Large intestine (tissue), 3 donors: ENCODE data around the gene TACC2. TPM values are rescaled to one million over a fixed set of nuclear protein-coding genes. Genes with fewer than 3 reads are reported as not detected.
"Not testable (repeated sequence)": the region's sequence is repeated elsewhere in the genome, so short reads cannot be mapped to it uniquely, and the experiment has no call there.

Experiments
- DNase-seq, 2 donors: peaks; one replicate each; pipeline versions ENCODE4 v3.0.0 to v3.0.0-alpha.2; 2013
- H3K27ac ChIP-seq: one replicate; pipeline ENCODE4 v1.5.1; 2013; ENCODE audit warnings: low read length
- H3K27me3 ChIP-seq: 2 replicates; pipeline ENCODE4 v1.6.1; 2013; ENCODE audit warnings: low read length; ENCODE audit not compliant: control insufficient read depth, insufficient read depth
- H3K36me3 ChIP-seq: 2 replicates; pipeline ENCODE4 v1.6.1; 2013; ENCODE audit warnings: low read length; ENCODE audit not compliant: control insufficient read depth, insufficient read depth
- H3K4me1 ChIP-seq: one replicate; pipeline ENCODE4 v1.6.1; 2013; ENCODE audit warnings: low read length; ENCODE audit not compliant: control insufficient read depth, insufficient read depth
- H3K4me3 ChIP-seq: one replicate; pipeline ENCODE4 v1.5.1; 2013; ENCODE audit warnings: low read length
- H3K9me3 ChIP-seq: one replicate; pipeline ENCODE4 v1.6.1; 2013; ENCODE audit warnings: mild to moderate bottlenecking, low read depth, low read length, moderate library complexity; ENCODE audit not compliant: control insufficient read depth
- WGBS: methylation state at CpG from one replicate; pipeline ENCODE4 v1.1.5; 2013; ENCODE audit warnings: low lambda C conversion rate; ENCODE audit not compliant: insufficient coverage; 5-methylcytosine and 5-hydroxymethylcytosine counted together
- polyA plus RNA-seq: library from polyadenylated mRNA; unstranded; fragments of 120-200 nt; gene quantifications from one replicate; pipeline ENCODE4 v1.2.1, GENCODE V29; 2013

The TACC2 gene
- polyA plus RNA-seq, 1 donor = 85.5 TPM

DNA sequence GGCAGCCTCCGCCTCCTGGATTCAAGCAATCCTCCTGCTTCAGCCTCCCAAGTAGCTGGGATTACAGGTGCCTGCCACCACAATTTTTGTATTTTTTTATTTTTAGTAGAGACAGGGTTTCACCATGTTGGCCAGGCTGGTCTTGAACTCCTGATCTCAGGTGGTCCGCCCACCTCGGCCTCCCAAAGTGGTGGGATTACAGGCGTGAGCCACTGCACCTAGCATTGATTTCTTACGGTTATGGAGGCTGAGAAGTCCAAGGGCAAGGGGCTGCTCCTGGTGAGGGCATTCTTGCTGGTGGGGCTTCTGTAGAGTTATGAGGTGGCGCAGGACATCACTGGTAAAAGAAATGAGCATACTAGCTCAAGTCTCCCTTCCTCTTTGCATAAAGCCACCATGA, 86.9 kb downstream of the TACC2 start:
- H3K36me3 ChIP-seq, DNase-seq, H3K27ac ChIP-seq, H3K4me1 ChIP-seq, H3K27me3 ChIP-seq, H3K9me3 ChIP-seq, H3K4me3 ChIP-seq: not testable (repeated sequence)
- WGBS = no CpG with 5 or more reads among the region's 6 CpGs

DNA sequence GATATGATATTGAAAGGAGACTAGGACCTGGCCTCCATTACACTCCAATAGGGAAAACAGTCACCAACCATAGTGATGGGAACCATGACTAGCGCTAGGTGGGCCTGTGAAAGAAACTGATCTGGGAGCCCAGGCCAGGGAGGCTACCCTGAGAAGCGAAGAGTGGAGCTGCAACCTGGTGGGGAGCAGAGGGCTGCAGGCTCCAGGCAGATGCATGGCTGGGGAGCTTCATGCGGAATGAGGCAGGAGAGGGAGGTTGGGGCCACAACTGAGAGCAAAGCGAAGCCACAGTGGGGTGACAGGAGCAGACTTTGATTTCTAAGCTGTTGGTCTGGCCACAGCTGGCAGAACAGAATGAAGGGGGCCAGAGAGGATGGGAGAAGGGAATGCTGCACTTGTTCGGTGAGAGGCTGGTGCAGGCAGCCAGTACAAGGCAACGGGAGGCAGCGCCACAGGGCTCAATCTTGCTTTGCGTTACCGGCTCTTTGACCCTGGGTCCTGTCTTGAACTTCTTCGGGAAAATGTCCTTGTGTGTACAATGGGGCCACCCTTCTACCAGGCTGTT, 88.4 kb downstream of the TACC2 start:
- Histone ChIP-seq H3K4me3 (no peak overlapping the region), H3K4me1 (no peaks in the 10 kb centered on the region), H3K9me3 (no peaks in the 10 kb centered on the region), H3K36me3 (peaks cover 2% of the 10 kb centered on the region), H3K27me3 (no peaks in the 10 kb centered on the region), H3K27ac (no peak overlapping the region)
- no CpG with 5 or more reads among the region's 10 CpGs for WGBS
- no peak for DNase-seq

DNA sequence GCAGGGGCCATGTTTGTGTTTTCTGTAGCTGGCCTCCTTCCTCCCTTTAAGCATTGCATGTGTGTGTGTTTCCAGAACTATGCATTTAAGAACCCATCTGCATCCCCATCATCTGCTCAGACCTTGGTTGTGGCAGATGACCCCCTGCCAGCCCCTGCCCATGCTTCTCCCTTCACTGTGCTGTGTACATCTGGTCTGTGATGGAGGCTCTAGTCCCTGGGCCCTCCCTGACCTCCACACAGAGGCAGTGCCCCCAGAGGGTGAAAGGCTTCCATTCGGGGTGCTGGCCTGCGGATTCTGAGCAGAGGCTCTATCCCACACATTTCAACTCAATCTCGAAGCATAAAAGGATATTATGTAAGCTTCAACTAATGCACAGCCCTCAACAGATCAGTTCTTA, 89.4 kb downstream of the TACC2 start:
- no peak overlapping the region for H3K27ac ChIP-seq
- no CpG with 5 or more reads among the region's 3 CpGs for WGBS

DNA sequence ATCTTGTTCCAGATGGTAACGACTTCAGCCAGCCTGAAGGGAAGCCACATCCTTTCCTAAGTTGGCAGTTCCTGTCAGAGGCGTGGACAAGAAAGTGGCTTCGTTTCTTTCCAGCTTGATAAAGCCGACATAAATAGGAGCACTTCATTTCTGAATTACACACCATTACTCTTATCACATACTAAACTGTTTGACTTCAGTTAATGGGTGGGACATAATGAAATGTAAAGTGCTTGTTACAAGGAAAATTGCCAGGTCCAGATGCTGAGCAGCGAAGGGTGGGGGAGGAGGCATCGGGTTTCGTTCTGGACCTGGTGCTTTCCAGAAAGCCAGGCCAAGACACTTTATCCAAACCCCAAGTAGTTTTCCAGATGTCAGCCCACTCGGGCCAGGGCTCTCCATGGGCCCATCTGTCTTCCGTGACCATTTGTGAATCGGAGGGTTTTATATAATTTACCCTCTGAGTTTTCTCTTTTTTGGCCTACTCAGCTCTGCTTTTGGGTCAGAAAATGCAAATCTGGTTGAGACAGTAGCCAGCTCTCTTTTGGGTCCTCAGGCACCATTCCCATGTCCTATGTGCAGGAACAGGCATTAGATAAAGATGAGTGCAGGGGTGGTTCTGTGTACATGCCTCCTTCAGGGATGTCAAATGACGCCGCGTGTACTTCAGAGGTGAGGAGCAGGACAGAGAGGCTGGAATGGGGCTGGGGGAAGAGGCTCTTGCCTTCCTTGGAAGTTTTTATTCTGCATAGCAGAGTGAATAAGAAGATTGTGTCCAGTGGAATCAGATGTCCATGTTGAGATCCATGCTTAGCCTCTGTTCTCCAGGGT, 90.2 kb downstream of the TACC2 start:
- WGBS = 34% methylated on average over 3 of the region's 13 CpGs
- H3K4me3 ChIP-seq = no peak overlapping the region
- no peak overlapping the region for H3K27ac ChIP-seq
- H3K4me1 ChIP-seq = no peaks in the 10 kb centered on the region
- H3K27me3 ChIP-seq = no peaks in the 10 kb centered on the region
- DNase-seq = peak in 1 of 2 donors; percentile 22
- H3K36me3 ChIP-seq = peaks cover 20% of the 10 kb centered on the region
- no peaks in the 10 kb centered on the region for H3K9me3 ChIP-seq

More for the DNA sequence above, 89.4 kb downstream of the TACC2 start:
- DNase-seq = no peak
- Histone ChIP-seq H3K27me3 (no peaks in the 10 kb centered on the region), H3K9me3 (no peaks in the 10 kb centered on the region), H3K4me3 (no peak overlapping the region), H3K36me3 (peaks cover 11% of the 10 kb centered on the region), H3K4me1 (no peaks in the 10 kb centered on the region)

DNA sequence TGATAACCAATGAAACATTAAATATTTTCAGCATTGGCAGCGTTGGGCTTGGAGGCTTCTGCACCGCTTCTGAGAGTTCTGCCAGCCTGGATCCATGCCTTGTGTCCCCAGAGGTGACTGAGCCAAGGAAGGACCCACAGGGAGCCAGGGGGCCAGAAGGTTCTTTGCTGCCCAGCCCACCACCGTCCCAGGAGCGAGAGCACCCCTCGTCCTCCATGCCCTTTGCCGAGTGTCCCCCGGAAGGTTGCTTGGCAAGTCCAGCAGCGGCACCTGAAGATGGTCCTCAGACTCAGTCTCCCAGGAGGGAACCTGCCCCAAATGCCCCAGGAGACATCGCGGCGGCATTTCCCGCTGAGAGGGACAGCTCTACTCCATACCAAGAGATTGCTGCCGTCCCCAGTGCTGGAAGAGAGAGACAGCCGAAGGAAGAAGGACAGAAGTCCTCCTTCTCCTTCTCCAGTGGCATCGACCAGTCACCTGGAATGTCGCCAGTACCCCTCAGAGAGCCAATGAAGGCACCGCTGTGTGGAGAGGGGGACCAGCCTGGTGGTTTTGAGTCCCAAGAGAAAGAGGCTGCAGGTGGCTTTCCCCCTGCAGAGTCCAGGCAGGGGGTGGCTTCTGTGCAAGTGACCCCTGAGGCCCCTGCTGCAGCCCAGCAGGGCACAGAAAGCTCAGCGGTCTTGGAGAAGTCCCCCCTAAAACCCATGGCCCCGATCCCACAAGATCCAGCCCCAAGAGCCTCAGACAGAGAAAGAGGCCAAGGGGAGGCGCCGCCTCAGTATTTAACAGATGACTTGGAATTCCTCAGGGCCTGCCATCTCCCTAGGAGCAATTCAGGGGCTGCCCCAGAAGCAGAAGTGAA, 93.9 kb downstream of the TACC2 start:
- no peak overlapping the region for H3K27ac ChIP-seq
- no peaks in the 10 kb centered on the region for H3K9me3 ChIP-seq
- H3K36me3 ChIP-seq = peaks cover 48% of the 10 kb centered on the region
- H3K27me3 ChIP-seq = no peaks in the 10 kb centered on the region
- WGBS = no CpG with 5 or more reads among the region's 21 CpGs
- H3K4me1 ChIP-seq = no peaks in the 10 kb centered on the region
- no peak for DNase-seq
- H3K4me3 ChIP-seq = no peak overlapping the region

DNA sequence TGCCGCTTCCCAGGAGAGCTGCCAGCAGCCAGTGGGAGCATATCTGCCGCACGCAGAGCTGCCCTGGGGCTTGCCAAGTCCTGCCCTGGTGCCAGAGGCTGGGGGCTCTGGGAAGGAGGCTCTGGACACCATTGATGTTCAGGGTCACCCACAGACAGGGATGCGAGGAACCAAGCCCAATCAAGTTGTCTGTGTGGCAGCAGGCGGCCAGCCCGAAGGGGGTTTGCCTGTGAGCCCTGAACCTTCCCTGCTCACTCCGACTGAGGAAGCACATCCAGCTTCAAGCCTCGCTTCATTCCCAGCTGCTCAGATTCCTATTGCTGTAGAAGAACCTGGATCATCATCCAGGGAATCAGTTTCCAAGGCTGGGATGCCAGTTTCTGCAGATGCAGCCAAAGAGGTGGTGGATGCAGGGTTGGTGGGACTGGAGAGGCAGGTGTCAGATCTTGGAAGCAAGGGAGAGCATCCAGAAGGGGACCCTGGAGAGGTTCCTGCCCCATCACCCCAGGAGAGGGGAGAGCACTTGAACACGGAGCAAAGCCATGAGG, 94.6 kb downstream of the TACC2 start:
- H3K36me3 ChIP-seq = peaks cover 54% of the 10 kb centered on the region
- no CpG with 5 or more reads among the region's 9 CpGs for WGBS
- no peaks in the 10 kb centered on the region for H3K27me3 ChIP-seq
- no peak overlapping the region for H3K27ac ChIP-seq
- no peaks in the 10 kb centered on the region for H3K4me1 ChIP-seq
- no peak for DNase-seq
- no peak overlapping the region for H3K4me3 ChIP-seq
- no peaks in the 10 kb centered on the region for H3K9me3 ChIP-seq

DNA sequence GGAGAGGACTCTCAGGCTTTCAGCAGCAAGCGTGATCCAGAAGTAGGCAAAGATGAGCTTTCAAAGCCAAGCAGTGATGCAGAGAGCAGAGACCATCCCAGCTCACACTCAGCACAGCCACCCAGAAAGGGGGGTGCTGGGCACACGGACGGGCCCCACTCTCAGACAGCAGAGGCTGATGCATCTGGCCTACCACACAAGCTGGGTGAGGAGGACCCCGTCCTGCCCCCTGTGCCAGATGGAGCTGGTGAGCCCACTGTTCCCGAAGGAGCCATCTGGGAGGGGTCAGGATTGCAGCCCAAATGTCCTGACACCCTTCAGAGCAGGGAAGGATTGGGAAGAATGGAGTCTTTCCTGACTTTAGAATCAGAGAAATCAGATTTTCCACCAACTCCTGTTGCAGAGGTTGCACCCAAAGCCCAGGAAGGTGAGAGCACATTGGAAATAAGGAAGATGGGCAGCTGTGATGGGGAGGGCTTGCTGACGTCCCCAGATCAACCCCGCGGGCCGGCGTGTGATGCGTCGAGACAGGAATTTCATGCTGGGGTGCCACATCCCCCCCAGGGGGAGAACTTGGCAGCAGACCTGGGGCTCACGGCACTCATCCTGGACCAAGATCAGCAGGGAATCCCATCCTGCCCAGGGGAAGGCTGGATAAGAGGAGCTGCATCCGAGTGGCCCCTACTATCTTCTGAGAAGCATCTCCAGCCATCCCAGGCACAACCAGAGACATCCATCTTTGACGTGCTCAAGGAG, 95.5 kb downstream of the TACC2 start:
- no peak overlapping the region for H3K4me3 ChIP-seq
- no peaks in the 10 kb centered on the region for H3K4me1 ChIP-seq
- no CpG with 5 or more reads among the region's 15 CpGs for WGBS
- no peaks in the 10 kb centered on the region for H3K27me3 ChIP-seq
- no peak for DNase-seq
- no peaks in the 10 kb centered on the region for H3K9me3 ChIP-seq
- H3K36me3 ChIP-seq = peaks cover 59% of the 10 kb centered on the region
- H3K27ac ChIP-seq = no peak overlapping the region

DNA sequence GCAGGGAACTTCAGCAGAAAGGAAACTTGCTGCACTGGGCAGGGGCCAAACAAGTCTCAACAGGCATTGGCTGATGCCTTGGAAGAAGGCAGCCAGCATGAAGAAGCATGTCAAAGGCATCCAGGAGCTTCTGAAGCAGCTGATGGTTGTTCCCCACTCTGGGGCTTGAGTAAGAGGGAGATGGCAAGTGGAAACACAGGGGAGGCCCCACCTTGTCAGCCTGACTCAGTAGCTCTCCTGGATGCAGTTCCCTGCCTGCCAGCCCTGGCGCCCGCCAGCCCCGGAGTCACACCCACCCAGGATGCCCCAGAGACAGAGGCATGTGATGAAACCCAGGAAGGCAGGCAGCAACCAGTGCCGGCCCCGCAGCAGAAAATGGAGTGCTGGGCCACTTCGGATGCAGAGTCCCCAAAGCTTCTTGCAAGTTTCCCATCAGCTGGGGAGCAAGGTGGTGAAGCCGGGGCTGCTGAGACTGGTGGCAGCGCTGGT, 96.5 kb downstream of the TACC2 start:
- no peak for DNase-seq
- peaks cover 61% of the 10 kb centered on the region for H3K36me3 ChIP-seq
- no CpG with 5 or more reads among the region's 8 CpGs for whole genome bisulfite sequencing
- H3K4me3 ChIP-seq = no peak overlapping the region
- H3K27me3 ChIP-seq = no peaks in the 10 kb centered on the region
- H3K27ac ChIP-seq = no peak overlapping the region
- no peaks in the 10 kb centered on the region for H3K4me1 ChIP-seq
- no peaks in the 10 kb centered on the region for H3K9me3 ChIP-seq

DNA sequence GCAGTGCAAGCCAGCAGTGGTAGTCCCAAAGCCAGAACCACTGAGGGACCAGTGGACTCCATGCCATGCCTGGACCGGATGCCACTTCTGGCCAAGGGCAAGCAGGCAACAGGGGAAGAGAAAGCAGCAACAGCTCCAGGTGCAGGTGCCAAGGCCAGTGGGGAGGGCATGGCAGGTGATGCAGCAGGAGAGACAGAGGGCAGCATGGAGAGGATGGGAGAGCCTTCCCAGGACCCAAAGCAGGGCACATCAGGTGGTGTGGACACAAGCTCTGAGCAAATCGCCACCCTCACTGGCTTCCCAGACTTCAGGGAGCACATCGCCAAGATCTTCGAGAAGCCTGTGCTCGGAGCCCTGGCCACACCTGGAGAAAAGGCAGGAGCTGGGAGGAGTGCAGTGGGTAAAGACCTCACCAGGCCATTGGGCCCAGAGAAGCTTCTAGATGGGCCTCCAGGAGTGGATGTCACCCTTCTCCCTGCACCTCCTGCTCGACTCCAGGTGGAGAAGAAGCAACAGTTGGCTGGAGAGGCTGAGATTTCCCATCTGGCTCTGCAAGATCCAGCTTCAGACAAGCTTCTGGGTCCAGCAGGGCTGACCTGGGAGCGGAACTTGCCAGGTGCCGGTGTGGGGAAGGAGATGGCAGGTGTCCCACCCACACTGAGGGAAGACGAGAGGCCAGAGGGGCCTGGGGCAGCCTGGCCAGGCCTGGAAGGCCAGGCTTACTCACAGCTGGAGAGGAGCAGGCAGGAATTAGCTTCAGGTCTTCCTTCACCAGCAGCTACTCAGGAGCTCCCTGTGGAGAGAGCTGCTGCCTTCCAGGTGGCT, 97.7 kb downstream of the TACC2 start:
- WGBS = no CpG with 5 or more reads among the region's 9 CpGs

More for the DNA sequence above, 97.7 kb downstream of the TACC2 start:
- H3K9me3 ChIP-seq = no peaks in the 10 kb centered on the region
- H3K4me3 ChIP-seq = no peak overlapping the region
- H3K27ac ChIP-seq = no peak overlapping the region
- DNase-seq = no peak
- H3K4me1 ChIP-seq = no peaks in the 10 kb centered on the region
- peaks cover 63% of the 10 kb centered on the region for H3K36me3 ChIP-seq
- no peaks in the 10 kb centered on the region for H3K27me3 ChIP-seq
